HG02943 (cell line): ENCODE results near the gene IPO7.
"Not testable (repeated sequence)": the region's sequence is repeated elsewhere in the genome, so short reads cannot be mapped to it uniquely, and the experiment has no call there.

Experiments
- ATAC-seq: cut with Tn5 transposase; IDR thresholded peaks from one replicate; pipeline ENCODE4 v1.9.1; 2021; ENCODE audit warnings: mild to moderate bottlenecking, low read depth, moderate library complexity; ENCODE audit not compliant: unreplicated experiment

IPO7 gene

DNA sequence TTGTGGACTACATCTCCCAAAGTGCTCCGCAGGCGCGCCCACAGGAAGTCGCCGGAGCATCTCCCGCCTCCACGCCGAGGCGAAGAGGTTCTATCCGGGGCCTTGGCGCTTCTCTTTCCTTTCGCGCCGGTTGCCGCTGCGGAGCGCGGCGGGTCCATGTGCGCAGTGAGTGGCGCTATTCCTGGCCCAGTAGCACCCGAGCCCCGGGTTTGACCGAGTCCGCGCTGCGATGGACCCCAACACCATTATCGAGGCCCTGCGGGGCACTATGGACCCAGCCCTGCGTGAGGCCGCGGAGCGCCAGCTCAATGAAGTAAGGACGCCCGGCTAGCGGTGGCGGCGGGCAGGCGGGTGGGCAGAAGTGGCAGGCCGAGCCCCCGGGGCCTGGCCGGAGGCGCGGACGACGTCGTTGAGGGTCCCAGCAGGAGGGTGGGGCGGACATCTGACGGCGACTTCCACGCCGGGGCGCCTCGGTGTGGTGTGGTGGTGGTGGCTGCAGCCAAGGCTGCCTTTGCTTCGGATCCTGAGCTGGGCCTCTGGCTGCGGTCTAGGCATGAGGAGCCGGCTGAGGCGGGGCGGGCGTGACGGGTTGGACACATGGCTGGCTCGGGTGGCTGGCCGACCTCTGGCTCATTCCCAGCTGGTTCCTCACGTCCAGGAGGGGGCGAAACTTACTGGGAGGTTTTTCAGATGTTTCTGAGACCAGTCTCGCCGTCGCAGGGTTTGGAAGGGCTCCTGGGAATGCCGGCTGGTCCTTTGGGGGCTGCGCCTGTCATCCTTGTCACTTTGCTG is at the start of gene IPO7:
Gene IPO7 (plus strand): TSS at position 118 of the 792 bp plus-strand sequence. CDS start 112 bp downstream, at position 230.
- peak; percentile 86 for ATAC-seq

- no peak for ATAC-seq
Measured at GRCh38 chr11:9341638-9342178, 42.7 kb upstream of the IPO7 start.

- no peak for ATAC-seq
Measured at GRCh38 chr11:9344061-9344680, 40.3 kb upstream of the IPO7 start.

DNA sequence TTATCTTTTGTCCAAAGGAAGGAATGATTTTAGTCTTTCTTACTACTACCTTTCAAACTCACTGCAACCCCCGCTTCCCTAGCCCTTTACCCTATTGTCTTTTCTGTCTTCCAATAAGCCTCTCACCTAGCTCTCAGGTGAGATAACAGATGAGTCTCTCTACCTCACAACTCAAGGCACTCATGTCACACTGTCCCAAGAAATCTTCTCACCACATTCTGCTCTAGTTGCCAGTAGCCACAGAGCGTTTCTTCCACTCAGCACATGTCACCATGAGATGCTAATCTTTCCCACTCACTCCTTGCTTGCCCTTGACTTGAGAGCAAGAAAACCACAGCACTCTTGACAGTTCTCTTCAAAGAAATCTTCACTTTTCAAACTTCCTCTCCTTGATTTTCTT is 37.4 kb upstream of the IPO7 start:
- no peak for ATAC-seq

- ATAC-seq = not testable (repeated sequence)
Measured at GRCh38 chr11:9347779-9348178, 36.7 kb upstream of the IPO7 start.

GRCh38 chr11:9351321-9351881 is 33.1 kb upstream of the IPO7 start:
- ATAC-seq = no peak

- no peak for ATAC-seq
Measured at GRCh38 chr11:9357041-9357440, 27.4 kb upstream of the IPO7 start.

DNA sequence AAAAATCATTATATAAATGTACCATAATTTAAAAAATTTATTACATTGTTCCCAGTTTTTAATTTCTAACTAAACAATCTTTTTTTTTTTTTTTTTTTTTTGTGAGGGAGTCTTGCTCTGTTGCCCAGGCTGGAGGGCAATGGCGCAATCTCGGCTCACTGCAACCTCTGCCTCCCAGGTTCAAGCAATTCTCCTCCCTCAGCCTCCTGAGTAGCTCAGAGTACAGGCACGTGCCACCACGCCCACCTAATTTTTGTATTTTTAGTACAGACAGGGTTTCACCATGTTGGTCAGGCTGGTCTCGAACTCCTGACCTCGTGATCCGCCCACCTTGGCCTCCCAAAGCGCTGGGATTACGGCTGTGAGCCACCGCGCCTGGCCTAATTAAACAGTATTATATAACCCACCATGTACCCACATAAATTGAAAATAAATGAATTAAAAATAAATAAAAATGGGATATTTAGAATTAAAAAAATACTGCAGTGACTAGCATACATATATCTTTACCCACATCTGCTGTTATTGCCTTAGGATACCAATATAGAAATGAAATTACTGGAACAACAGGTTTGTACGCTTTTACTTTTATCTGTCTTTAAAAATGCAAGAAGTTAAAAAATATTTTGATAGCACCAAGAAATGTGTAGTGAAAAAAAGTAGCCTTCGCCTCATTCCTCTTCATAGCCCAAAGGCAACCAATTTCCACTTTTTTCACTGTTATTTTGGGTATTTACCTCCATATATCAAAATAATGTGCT is 23.4 kb upstream of the IPO7 start:
- not testable (repeated sequence) for ATAC-seq

- no peak for ATAC-seq
Measured at GRCh38 chr11:9362393-9362863, 22.0 kb upstream of the IPO7 start.

DNA sequence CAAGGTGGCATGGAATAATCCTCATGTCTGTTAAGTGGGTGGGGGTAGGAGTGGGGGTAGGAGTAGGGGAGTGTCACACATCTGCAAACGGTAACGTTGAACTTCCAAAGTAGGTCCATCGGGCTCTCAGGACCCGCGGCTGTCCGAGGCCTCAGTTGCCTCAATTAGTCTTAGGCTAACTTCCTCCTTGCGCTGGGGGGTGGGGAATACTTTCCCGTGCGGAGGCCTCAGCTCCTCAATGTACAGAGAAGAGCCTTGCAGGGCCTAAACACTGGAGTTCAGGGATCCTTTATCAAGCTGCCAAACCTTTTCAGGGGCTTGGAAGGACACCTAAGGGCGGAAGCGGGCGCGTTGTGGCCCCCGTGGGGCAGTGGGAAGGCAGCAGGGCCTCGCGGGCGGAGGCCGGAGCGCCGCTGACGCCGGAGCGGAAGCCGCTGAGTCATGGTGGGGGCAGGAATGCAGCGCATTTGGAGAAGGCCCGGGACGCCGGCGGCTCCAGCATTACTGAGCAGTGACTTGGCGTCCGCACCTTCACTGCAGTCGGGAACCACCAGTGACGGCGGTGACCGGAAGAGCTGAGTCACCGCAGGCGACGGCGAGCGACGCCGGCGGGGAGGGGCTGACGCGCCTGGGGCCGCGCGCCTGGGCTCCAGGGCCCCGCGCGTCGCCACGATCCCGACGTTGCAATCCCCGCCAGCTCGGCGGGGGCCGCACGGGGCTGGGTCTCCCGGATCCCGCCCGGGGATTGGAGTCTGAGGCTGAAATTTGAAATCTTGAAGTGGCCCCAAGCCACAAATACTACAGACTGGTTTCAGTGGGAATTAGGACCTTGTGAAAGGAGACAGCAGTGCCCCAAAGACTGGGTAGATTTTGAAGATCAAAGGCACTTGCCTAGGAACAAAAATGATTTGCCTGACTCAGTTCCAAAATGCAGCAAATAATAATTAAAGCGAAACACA is 20.2 kb upstream of the IPO7 start:
- peak; percentile 94 for ATAC-seq

- no peak for ATAC-seq
Measured at GRCh38 chr11:9367551-9367950, 16.9 kb upstream of the IPO7 start.

GRCh38 chr11:9377036-9377435 is 7.4 kb upstream of the IPO7 start:
- no peak for ATAC-seq

GRCh38 chr11:9379041-9379440 is 5.4 kb upstream of the IPO7 start:
- ATAC-seq = no peak

- no peak for ATAC-seq
Measured at GRCh38 chr11:9380773-9381172, 3.7 kb upstream of the IPO7 start.

GRCh38 chr11:9385327-9385899 is 961 bp downstream of the IPO7 start:
- ATAC-seq = no peak

GRCh38 chr11:9386086-9386485 is 1.6 kb downstream of the IPO7 start:
- ATAC-seq = no peak

DNA sequence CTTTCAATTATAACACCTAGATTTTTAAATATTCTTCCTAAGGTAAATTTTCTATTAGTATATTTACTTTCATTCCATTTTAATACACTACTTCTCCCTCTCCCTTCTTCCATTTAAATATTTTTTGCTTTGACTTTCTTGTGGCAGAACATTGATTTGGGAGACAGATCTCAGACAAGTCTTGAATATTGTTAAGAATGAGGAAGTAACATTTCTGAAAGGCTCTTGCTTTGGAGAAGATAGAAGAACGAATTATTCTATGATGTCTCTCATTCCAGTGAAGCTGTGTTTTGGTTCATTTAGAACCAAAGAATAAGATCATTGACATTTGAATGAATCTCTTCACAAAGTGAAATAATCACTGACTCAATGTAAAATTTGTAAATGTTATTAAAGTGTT is 2.4 kb downstream of the IPO7 start:
- ATAC-seq = no peak

GRCh38 chr11:9396310-9396709 is 11.9 kb downstream of the IPO7 start:
- ATAC-seq = no peak

DNA sequence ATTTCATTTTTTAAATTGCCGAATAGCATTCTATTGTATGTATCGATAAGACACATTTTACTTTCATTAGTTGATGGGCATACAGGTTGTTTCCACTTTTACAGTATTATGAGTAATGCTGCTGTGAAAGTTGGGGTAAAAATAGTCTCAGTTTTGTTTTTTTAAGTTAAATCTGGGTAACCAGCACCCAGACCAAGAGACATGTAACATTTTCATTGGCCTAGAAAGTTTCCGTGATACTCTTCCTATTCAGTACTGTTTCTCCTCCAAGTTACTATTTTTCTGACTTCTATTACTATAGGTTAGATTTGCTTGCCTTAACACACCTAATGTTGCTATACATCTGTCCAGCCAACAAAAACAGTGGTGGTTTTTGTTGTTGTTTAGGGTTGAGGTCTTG is 12.3 kb downstream of the IPO7 start:
- ATAC-seq = no peak
